ENCODE data around the gene VDAC1. TPM values are rescaled to one million over a fixed set of nuclear protein-coding genes. Genes with fewer than 3 reads are reported as not detected.

The VDAC1 gene
- total RNA-seq, 1 experiment from 2014 or later = 395 TPM

GRCh38 chr5:134003064-134003816, 1.5 kb downstream of the VDAC1 start:
- ChIA-PET POLR2A (interaction anchor here (0.7 to 1.0 kb wide), 3 partner anchors 13 to 23 kb away, joined by 3 to 9 read pairs (median 8); no protein-coding TSS in a partner anchor), CTCF (interaction anchor here (0.7 kb wide), 1 partner anchor 173 kb away, joined by 3 read pairs; the partner anchor contains the start of gene SKP1)
- intact Hi-C loops (cut with micrococcal nuclease; ENCODE audit: unreplicated experiment) (no loop called here), in situ Hi-C loops (cut with HindIII; ENCODE audit: low pct_unique_long_range_greater_than_20kb, low sequenced_read_pairs) (no loop called here)
- ATAC-seq = no peak
- peaks cover 6% of the 10 kb centered on the region; the same call in 1 of the 2 replicates for H3K36me3 ChIP-seq (ENCODE audit: control insufficient read depth, insufficient read depth, low read length)
- TF ChIP-seq REST (IDR thresholded peaks at IDR 0.05; ENCODE audit: insufficient read depth in 1 of 2, low read depth in 2 of 2, low read length in 1 of 2) (no peak), CTCF (IDR thresholded peaks at IDR 0.05) (no peak), POLR2AphosphoS5 (IDR thresholded peaks at IDR 0.05; ENCODE audit: low read depth, low read length) (peak; percentile 52; the same call in 1 of the 2 replicates), SIN3A (IDR thresholded peaks at IDR 0.05; ENCODE audit: borderline replicate concordance, insufficient read depth, low read depth, low read length) (no peak), TCF7L2 (IDR thresholded peaks at IDR 0.05; ENCODE audit: low read depth, low read length) (no peak)
- DNase-seq (ENCODE audit: low read depth, low spot score) = no peak
- no peaks in the 10 kb centered on the region for H3K9me3 ChIP-seq (ENCODE audit: control insufficient read depth, insufficient read depth, low read depth, low read length)
- H3K27ac ChIP-seq (ENCODE audit: low read length) = peak overlapping the region; percentile 95
- H3K4me1 ChIP-seq (ENCODE audit: control insufficient read depth, insufficient read depth, low read length) = peaks cover 64% of the 10 kb centered on the region
- H3K27me3 ChIP-seq (ENCODE audit: control insufficient read depth, insufficient read depth, low read length) = no peaks in the 10 kb centered on the region
- peak overlapping the region; percentile 79 to 82 for H3K4me3 ChIP-seq (ENCODE audit: low read depth in 2 of 2, low read length in 2 of 2)
- BruUV-seq (replicated peaks) = TSS peak; percentile 75

GRCh38 chr5:134001938-134002731, 2.6 kb downstream of the VDAC1 start:
- Histone ChIP-seq H3K9me3 (ENCODE audit: control insufficient read depth, insufficient read depth, low read depth, low read length) (no peaks in the 10 kb centered on the region), H3K27ac (ENCODE audit: low read length) (peak overlapping the region; percentile 95), H3K4me3 (ENCODE audit: low read depth in 2 of 2, low read length in 2 of 2) (peak overlapping the region; percentile 79 to 82), H3K27me3 (ENCODE audit: control insufficient read depth, insufficient read depth, low read length) (no peaks in the 10 kb centered on the region), H3K36me3 (ENCODE audit: control insufficient read depth, insufficient read depth, low read length) (peaks cover 6% of the 10 kb centered on the region; the same call in 1 of the 2 replicates), H3K4me1 (ENCODE audit: control insufficient read depth, insufficient read depth, low read length) (peaks cover 61% of the 10 kb centered on the region)
- no peak for TF ChIP-seq CTCF (IDR thresholded peaks at IDR 0.05)
- no peak for TF ChIP-seq REST (IDR thresholded peaks at IDR 0.05; ENCODE audit: insufficient read depth in 1 of 2, low read depth in 2 of 2, low read length in 1 of 2)
- no peak for TF ChIP-seq TCF7L2 (IDR thresholded peaks at IDR 0.05; ENCODE audit: low read depth, low read length)
- no peak for TF ChIP-seq SIN3A (IDR thresholded peaks at IDR 0.05; ENCODE audit: borderline replicate concordance, insufficient read depth, low read depth, low read length)
- no peak for TF ChIP-seq POLR2AphosphoS5 (IDR thresholded peaks at IDR 0.05; ENCODE audit: low read depth, low read length)
- ChIA-PET CTCF (no interaction called here), POLR2A (interaction anchor here (0.6 kb wide), 1 partner anchor 31 kb away, joined by 4 read pairs; no protein-coding TSS in a partner anchor)
- in situ Hi-C loops (cut with HindIII; ENCODE audit: low pct_unique_long_range_greater_than_20kb, low sequenced_read_pairs) = no loop called here
- intact Hi-C loops (cut with micrococcal nuclease; ENCODE audit: unreplicated experiment) = no loop called here
- BruUV-seq (replicated peaks) = no TSS peak
- DNase-seq (ENCODE audit: low read depth, low spot score) (no peak), ATAC-seq (no peak)
